A549 treated with DMSO at 1 μM for 4 hours (cell line): Measurements from ENCODE around the gene NDUFAF8. TPM values are rescaled to one million over a fixed set of nuclear protein-coding genes. Genes with fewer than 3 reads are reported as not detected.

Source experiments
- total RNA-seq: library from RNA; stranded (reverse); fragments of 200-300 nt; extraction: Qiagen RNA extraction; gene quantifications from 5 replicates; pipeline ENCODE4 v1.2.3, GENCODE V29; 2022; ENCODE audit warnings: low read depth

NDUFAF8 gene, protein sequence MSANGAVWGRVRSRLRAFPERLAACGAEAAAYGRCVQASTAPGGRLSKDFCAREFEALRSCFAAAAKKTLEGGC
- total RNA-seq, result 108 to 230 TPM (median 200 TPM) in 5 replicates

DNA sequence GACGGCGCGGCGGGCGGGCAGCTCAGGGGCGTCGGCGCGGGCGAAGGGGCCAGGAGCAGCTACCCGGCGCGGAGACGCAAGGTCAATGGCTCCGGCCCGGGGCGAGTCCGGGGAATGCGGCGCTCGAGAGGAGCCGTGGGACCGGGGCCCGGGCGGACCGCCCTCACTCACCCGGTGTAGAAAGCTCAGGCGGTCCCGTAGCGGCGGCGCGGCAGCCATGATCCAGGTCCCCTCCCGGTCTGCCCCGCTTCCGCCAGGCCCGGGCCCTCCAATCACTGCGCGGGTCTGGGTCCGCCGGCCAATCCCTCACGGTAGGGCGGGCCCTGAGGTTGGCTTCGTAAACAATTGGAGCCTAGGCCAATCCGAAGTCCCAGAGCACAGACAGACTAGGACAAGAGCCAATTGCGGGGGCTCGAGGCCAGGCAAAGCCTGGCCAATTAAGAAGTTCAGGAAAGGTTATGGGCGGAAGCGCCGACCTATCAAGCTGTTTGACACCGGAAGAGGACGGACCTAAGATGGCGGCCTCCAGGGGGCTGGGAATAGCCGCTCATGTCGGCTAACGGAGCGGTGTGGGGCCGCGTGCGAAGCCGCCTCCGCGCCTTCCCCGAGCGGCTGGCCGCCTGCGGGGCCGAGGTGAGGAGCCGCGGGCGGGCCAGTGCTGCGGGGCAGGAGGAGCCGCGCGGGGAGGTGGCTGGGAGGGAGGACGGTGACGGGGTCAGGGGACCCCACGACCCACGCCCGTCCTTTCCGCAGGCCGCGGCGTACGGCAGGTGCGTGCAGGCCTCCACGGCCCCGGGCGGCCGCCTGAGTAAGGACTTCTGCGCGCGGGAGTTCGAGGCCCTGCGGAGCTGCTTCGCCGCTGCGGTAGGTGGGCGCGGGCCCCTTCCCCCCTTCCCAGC lies at the start of gene NDUFAF8, which contains the start of gene TEPSIN:
Gene NDUFAF8, plus strand, starts transcription at position 504 of the 899 bp plus-strand sequence. Its CDS starts 46 bp downstream, at position 550.
Gene TEPSIN, minus strand, starts transcription at position 241 of the 899 bp plus-strand sequence. Its CDS starts 22 bp downstream, at position 219.

DNA sequence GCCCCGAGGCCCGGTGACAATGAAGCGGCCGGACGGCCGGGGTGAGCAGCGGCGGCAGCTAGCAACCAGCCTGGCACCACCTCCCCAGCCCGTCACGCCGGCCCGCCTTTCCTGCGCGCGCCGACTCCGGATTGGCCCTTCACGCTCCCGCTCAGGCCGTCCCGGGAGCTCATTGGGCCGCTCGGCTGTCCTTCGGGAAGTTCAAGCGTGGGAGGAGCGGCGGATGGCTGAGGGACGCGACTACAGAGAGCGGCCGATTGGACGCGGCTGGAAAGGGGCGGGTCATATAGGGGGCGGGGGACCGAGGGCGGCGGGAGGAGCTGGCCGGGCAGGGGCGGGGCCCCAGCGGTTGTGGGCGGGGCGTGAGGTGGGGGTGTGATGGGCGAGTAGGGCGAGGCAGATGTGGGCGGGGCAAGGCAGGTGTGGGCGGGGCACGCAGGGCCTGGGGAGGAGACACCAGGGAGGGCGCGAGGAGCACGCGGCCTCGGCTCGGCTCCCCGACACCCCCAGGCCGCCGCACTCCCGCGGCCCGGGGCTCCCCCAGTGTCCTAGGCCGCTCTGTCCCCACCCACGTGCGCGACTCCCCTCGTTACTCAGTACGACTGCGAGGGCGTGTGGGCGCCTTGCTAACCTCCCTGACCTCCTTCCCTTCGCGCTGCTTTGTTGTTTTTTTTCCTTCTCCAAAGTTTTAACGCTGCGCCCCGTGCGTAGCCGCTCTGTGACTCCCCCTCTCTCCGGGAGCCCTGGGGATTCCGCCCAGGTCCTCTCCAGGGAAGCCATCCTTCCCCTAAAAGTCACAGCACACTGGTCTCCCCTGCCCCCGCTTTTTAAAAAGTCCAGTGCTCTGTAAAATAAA lies 16.0 kb upstream of the NDUFAF8 start, which contains the start of gene CEP131:
Gene CEP131, minus strand, starts transcription at position 60 of the 856 bp plus-strand sequence. CDS start 2,909 bp downstream, outside the sequence.

Other genes starting within 250 kb of the NDUFAF8 start
- gene CHMP6, start 247.5 kb upstream of the NDUFAF8 start, total RNA-seq, result 28.1 to 35.8 TPM (median 32.2 TPM) in 5 replicates
- 55.3 to 75.1 TPM (median 58.0 TPM) in 5 replicates for gene BAIAP2, start 204.2 kb upstream of the NDUFAF8 start, total RNA-seq
- gene PVALEF, start 73.8 kb upstream of the NDUFAF8 start, total RNA-seq, result not detected in 5 replicates
- gene AATK, start 73.1 kb upstream of the NDUFAF8 start, total RNA-seq, result 0.42 to 0.61 TPM (median 0.49 TPM) in 5 replicates
- 5.7 to 10.6 TPM (median 8.3 TPM) in 5 replicates for gene CEP131, start 16.4 kb upstream of the NDUFAF8 start, total RNA-seq
- 15.5 to 31.5 TPM (median 28.2 TPM) in 5 replicates for gene TEPSIN, start 263 bp upstream of the NDUFAF8 start, total RNA-seq
- gene SLC38A10, start 56.0 kb downstream of the NDUFAF8 start, total RNA-seq, result 53.1 to 82.4 TPM (median 73.3 TPM) in 5 replicates
- gene BAHCC1, start 156.1 kb downstream of the NDUFAF8 start, total RNA-seq, result 11.8 to 16.3 TPM (median 15.8 TPM) in 5 replicates